CD4-positive, alpha-beta T cell treated with Interferon gamma for 1 hour (primary cell): ENCODE results near the gene HDAC4.

Source experiments
- DNase-seq: peaks from one replicate; pipeline ENCODE4 v3.0.0-alpha.2; 2020

The HDAC4 gene

GRCh38 chr2:239322416-239323086, 78.3 kb downstream of the HDAC4 start:
- peak; percentile 29 for DNase-seq

- peak; percentile 69 for DNase-seq
Observed at GRCh38 chr2:239321596-239322415, 79.0 kb downstream of the HDAC4 start.

- peak; percentile 23 for DNase-seq
Observed at GRCh38 chr2:239318790-239319661, 81.8 kb downstream of the HDAC4 start.

GRCh38 chr2:239318151-239318611, 82.6 kb downstream of the HDAC4 start:
- no peak for DNase-seq

- DNase-seq = no peak
Observed at GRCh38 chr2:239316562-239317465, 84.0 kb downstream of the HDAC4 start.

GRCh38 chr2:239315308-239315707, 85.5 kb downstream of the HDAC4 start:
- DNase-seq = no peak

- DNase-seq = no peak
Observed at GRCh38 chr2:239313776-239314175, 87.0 kb downstream of the HDAC4 start.

GRCh38 chr2:239312741-239313667, 87.8 kb downstream of the HDAC4 start:
- DNase-seq = no peak

- DNase-seq = no peak
Observed at GRCh38 chr2:239312081-239312511, 88.7 kb downstream of the HDAC4 start.

- no peak for DNase-seq
Observed at GRCh38 chr2:239311132-239312040, 89.4 kb downstream of the HDAC4 start.

- DNase-seq = no peak
Observed at GRCh38 chr2:239310401-239311061, 90.3 kb downstream of the HDAC4 start.

GRCh38 chr2:239309398-239310245, 91.2 kb downstream of the HDAC4 start:
- no peak for DNase-seq

GRCh38 chr2:239308661-239309397, 92.0 kb downstream of the HDAC4 start:
- DNase-seq = no peak

GRCh38 chr2:239307921-239308613, 92.8 kb downstream of the HDAC4 start:
- DNase-seq = no peak

GRCh38 chr2:239307221-239307569, 93.6 kb downstream of the HDAC4 start:
- DNase-seq = no peak

- DNase-seq = no peak
Observed at GRCh38 chr2:239306274-239307220, 94.3 kb downstream of the HDAC4 start.
